Endothelial cell of umbilical vein (primary cell): ENCODE data around the gene SPINT2.

Source experiments
- CTCF ChIP-seq, 2 donors: IDR thresholded peaks; 1 replicate in 1 of 2; 2 replicates in 1 of 2; pipeline ENCODE4 v1.5.1; 2011; ENCODE audit warnings: low read length in 2 of 2, mild to moderate bottlenecking in 2 of 2, moderate library complexity in 2 of 2, control low read depth in 1 of 2, inconsistent platforms in 1 of 2, low read depth in 1 of 2; ENCODE audit not compliant: insufficient read depth in 1 of 2; ENCODE audit errors: extremely low read depth in 1 of 2
- EZH2 ChIP-seq: IDR thresholded peaks from 2 replicates; pipeline ENCODE4 v1.6.1; 2012; ENCODE audit warnings: borderline replicate concordance, low read depth, mild to moderate bottlenecking, moderate library complexity, low read length, inconsistent platforms; ENCODE audit not compliant: severe bottlenecking
- FOS ChIP-seq: IDR thresholded peaks from 2 replicates; pipeline ENCODE4 v1.6.1; 2011; ENCODE audit warnings: mild to moderate bottlenecking, low read length, moderate library complexity, borderline replicate concordance; ENCODE audit not compliant: insufficient read depth
- GATA2 ChIP-seq: IDR thresholded peaks from 2 replicates; pipeline ENCODE4 v1.7.0; 2011; ENCODE audit warnings: low read depth, mild to moderate bottlenecking, moderate library complexity, mixed read lengths, low read length; ENCODE audit not compliant: insufficient read length, insufficient read depth
- JUN ChIP-seq: IDR thresholded peaks from 2 replicates; pipeline ENCODE4 v1.6.1; 2011; ENCODE audit warnings: borderline replicate concordance, low read depth; ENCODE audit not compliant: insufficient read length, insufficient read depth
- MAX ChIP-seq: IDR thresholded peaks from 2 replicates; pipeline ENCODE4 v1.6.1; 2011; ENCODE audit not compliant: insufficient read depth, insufficient read length
- MYC ChIP-seq: IDR thresholded peaks from one replicate; pipeline ENCODE4 v1.6.1; 2011; ENCODE audit warnings: mild to moderate bottlenecking, low read depth, low read length
- POLR2A ChIP-seq: IDR thresholded peaks from 2 replicates; pipeline ENCODE4 v1.6.1; 2012; ENCODE audit warnings: low read depth, mild to moderate bottlenecking, control low read depth, low read length
- POLR2AphosphoS5 ChIP-seq: IDR thresholded peaks from 2 replicates; pipeline ENCODE4 v1.6.1; 2012; ENCODE audit warnings: low read depth, mild to moderate bottlenecking, control low read depth, low read length, moderate library complexity; ENCODE audit not compliant: insufficient read depth

GRCh38 chr19:38336638-38337359, 72.4 kb downstream of the SPINT2 start:
- no peak for TF ChIP-seq POLR2A
- TF ChIP-seq CTCF (IDR thresholded peaks at IDR 0.05; ENCODE audit: extremely low read depth in 1 of 2, insufficient read depth in 1 of 2, low read depth in 1 of 2, low read length in 2 of 2): no peak
- no peak for TF ChIP-seq EZH2
- TF ChIP-seq MAX: peak; percentile 10
- no peak for TF ChIP-seq POLR2AphosphoS5
- no peak for TF ChIP-seq JUN
- TF ChIP-seq MYC: no peak
- no peak for TF ChIP-seq FOS
- TF ChIP-seq GATA2: no peak
